HG03520 (cell line): Measurements from ENCODE around the gene ARID2.

Experiments used
- ATAC-seq: cut with Tn5 transposase; IDR thresholded peaks from one replicate; pipeline ENCODE4 v1.9.1; 2021; ENCODE audit warnings: mild to moderate bottlenecking, moderate library complexity; ENCODE audit not compliant: unreplicated experiment

Gene ARID2

GRCh38 chr12:45729233-45730083 lies at the start of gene ARID2:
TSS of gene ARID2 (plus strand) at chr12:45729706. CDS start at chr12:45729837, 131 bp downstream.
- ATAC-seq, result peak; percentile 1

- no peak for ATAC-seq
Observed at GRCh38 chr12:45680362-45680761, 49.1 kb upstream of the ARID2 start.

- no peak for ATAC-seq
Observed at GRCh38 chr12:45681465-45681864, 48.0 kb upstream of the ARID2 start.

- ATAC-seq, result no peak
Observed at GRCh38 chr12:45685680-45686079, 43.8 kb upstream of the ARID2 start.

- ATAC-seq, result no peak
Observed at GRCh38 chr12:45687081-45688015, 42.2 kb upstream of the ARID2 start.

GRCh38 chr12:45688183-45688582 lies 41.3 kb upstream of the ARID2 start:
- ATAC-seq, result no peak

- no peak for ATAC-seq
Observed at GRCh38 chr12:45695035-45695434, 34.5 kb upstream of the ARID2 start.

GRCh38 chr12:45695606-45696005 lies 33.9 kb upstream of the ARID2 start:
- no peak for ATAC-seq

GRCh38 chr12:45696049-45696448 lies 33.5 kb upstream of the ARID2 start:
- no peak for ATAC-seq

- ATAC-seq, result no peak
Observed at GRCh38 chr12:45697371-45697770, 32.1 kb upstream of the ARID2 start.

- ATAC-seq, result no peak
Observed at GRCh38 chr12:45701296-45701695, 28.2 kb upstream of the ARID2 start.

- ATAC-seq, result no peak
Observed at GRCh38 chr12:45703942-45704341, 25.6 kb upstream of the ARID2 start.

GRCh38 chr12:45704968-45705367 lies 24.5 kb upstream of the ARID2 start:
- ATAC-seq, result no peak

- ATAC-seq, result no peak
Observed at GRCh38 chr12:45705404-45705803, 24.1 kb upstream of the ARID2 start.

GRCh38 chr12:45707241-45707857 lies 22.2 kb upstream of the ARID2 start:
- no peak for ATAC-seq

- no peak for ATAC-seq
Observed at GRCh38 chr12:45708363-45708762, 21.1 kb upstream of the ARID2 start.

- ATAC-seq, result no peak
Observed at GRCh38 chr12:45708901-45709300, 20.6 kb upstream of the ARID2 start.

GRCh38 chr12:45712319-45712718 lies 17.2 kb upstream of the ARID2 start:
- ATAC-seq, result no peak

- ATAC-seq, result no peak
Observed at GRCh38 chr12:45713078-45713477, 16.4 kb upstream of the ARID2 start.

- no peak for ATAC-seq
Observed at GRCh38 chr12:45718306-45718705, 11.2 kb upstream of the ARID2 start.

GRCh38 chr12:45720069-45720468 lies 9.4 kb upstream of the ARID2 start:
- no peak for ATAC-seq
